ENCODE data around the gene DDX31. TPM values are rescaled to one million over a fixed set of nuclear protein-coding genes. Genes with fewer than 3 reads are reported as not detected.

The DDX31 gene
- total RNA-seq, 4 donors from 2014 or later = 6.1 to 30.1 (median 9.8) TPM

DNA sequence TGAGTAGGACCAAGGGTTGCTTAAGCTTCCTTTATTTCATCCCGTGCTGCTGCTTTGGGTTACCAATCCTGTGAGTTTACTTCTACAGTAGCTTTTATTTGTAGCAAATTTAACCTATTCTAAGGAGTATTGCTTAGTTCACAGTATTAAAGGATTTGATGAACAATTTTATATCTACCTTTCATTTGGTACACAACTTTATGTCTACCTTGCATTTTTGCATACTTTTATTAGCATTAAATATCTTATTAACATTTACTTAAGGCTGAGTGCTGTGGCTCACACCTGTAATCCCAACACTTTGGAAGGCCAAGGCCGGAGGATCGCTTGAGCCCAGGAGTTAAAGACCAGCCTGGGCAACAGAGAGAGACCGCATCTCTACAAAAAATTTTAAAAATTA is 4.7 kb upstream of the DDX31 start:
- WGBS, 2 donors (ENCODE audit: low coverage in 1 of 2) = 91 to 94% methylated on average over 4 of the region's 4 CpGs
- no peaks in the 10 kb centered on the region for H3K27me3 ChIP-seq
- intact Hi-C loops (cut with DNase I; ENCODE audit: low total_unique reads) (no loop called here), in situ Hi-C loops (cut with MboI; ENCODE audit: low pct_ligation_motif_present in 1 of 4, low pct_unique_long_range_greater_than_20kb in 1 of 4, low sequenced_read_pairs in 3 of 4) (no loop called here)
- H3K36me3 ChIP-seq = peaks cover 0 to 18% (median 8%) of the 10 kb centered on the region in 4 donors
- no peaks in the 10 kb centered on the region for H3K9me3 ChIP-seq
- peaks cover 13 to 29% (median 21%) of the 10 kb centered on the region in 4 donors for H3K4me1 ChIP-seq
- DNase-seq = no peak
- TF ChIP-seq POLR2A (IDR thresholded peaks at IDR 0.05) (no peak), EP300 (IDR thresholded peaks at IDR 0.05; ENCODE audit: low read depth) (no peak), POLR2AphosphoS5 (IDR thresholded peaks at IDR 0.05) (no peak)
- TF ChIP-seq, protein P1, sequence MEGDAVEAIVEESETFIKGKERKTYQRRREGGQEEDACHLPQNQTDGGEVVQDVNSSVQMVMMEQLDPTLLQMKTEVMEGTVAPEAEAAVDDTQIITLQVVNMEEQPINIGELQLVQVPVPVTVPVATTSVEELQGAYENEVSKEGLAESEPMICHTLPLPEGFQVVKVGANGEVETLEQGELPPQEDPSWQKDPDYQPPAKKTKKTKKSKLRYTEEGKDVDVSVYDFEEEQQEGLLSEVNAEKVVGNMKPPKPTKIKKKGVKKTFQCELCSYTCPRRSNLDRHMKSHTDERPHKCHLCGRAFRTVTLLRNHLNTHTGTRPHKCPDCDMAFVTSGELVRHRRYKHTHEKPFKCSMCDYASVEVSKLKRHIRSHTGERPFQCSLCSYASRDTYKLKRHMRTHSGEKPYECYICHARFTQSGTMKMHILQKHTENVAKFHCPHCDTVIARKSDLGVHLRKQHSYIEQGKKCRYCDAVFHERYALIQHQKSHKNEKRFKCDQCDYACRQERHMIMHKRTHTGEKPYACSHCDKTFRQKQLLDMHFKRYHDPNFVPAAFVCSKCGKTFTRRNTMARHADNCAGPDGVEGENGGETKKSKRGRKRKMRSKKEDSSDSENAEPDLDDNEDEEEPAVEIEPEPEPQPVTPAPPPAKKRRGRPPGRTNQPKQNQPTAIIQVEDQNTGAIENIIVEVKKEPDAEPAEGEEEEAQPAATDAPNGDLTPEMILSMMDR (IDR thresholded peaks at IDR 0.05) = no peak
- no peak overlapping the region for H3K27ac ChIP-seq
- H3K4me3 ChIP-seq = no peak overlapping the region

DNA sequence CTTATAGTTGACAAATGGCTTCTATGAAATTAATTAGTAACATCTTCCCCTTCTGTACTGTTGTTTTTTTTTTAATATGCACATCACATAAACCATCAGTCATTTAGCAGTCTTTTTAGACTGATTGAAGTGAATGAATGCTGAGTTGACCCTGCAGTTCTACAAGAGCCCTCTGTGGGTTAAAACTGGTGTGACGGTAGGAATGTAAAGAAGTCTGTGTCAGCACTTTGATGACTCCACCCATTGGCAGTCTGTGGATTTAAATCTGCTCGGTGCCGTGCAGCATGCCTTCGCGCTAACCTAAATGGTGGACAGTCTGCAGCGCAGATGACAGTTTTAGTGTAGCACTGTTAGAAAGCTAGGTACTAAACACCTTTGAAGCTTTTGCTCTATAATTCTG is 3.6 kb upstream of the DDX31 start:
- DNase-seq = no peak
- in situ Hi-C loops (cut with MboI; ENCODE audit: low pct_ligation_motif_present in 1 of 4, low pct_unique_long_range_greater_than_20kb in 1 of 4, low sequenced_read_pairs in 3 of 4) = no loop called here
- Histone ChIP-seq H3K27ac (no peak overlapping the region), H3K4me3 (no peak overlapping the region), H3K36me3 (peaks cover 0 to 6% (median 2%) of the 10 kb centered on the region in 4 donors), H3K9me3 (no peaks in the 10 kb centered on the region), H3K4me1 (peaks cover 13 to 36% (median 25%) of the 10 kb centered on the region in 4 donors), H3K27me3 (no peaks in the 10 kb centered on the region)
- WGBS, 2 donors (ENCODE audit: low coverage in 1 of 2) = 36% methylated on average over 6 of the region's 6 CpGs; no CpG with 5 or more reads in 1 of the 2 donors
- intact Hi-C loops (cut with DNase I; ENCODE audit: low total_unique reads) = no loop called here
- TF ChIP-seq EP300 (IDR thresholded peaks at IDR 0.05; ENCODE audit: low read depth) = no peak
- TF ChIP-seq, protein P1 (IDR thresholded peaks at IDR 0.05) = no peak
- TF ChIP-seq POLR2A (IDR thresholded peaks at IDR 0.05) = no peak

- no peaks in the 10 kb centered on the region for H3K27me3 ChIP-seq
- H3K36me3 ChIP-seq = no peaks in the 10 kb centered on the region
- 32 to 34% methylated on average over 5 of the region's 5 CpGs for WGBS, 2 donors (ENCODE audit: low coverage in 1 of 2)
- peaks cover 13 to 39% (median 25%) of the 10 kb centered on the region in 4 donors for H3K4me1 ChIP-seq
- H3K9me3 ChIP-seq = no peaks in the 10 kb centered on the region
- DNase-seq = no peak
- H3K27ac ChIP-seq = no peak overlapping the region
- in situ Hi-C loops (cut with MboI; ENCODE audit: low pct_ligation_motif_present in 1 of 4, low pct_unique_long_range_greater_than_20kb in 1 of 4, low sequenced_read_pairs in 3 of 4) = no loop called here
- no peak overlapping the region for H3K4me3 ChIP-seq
- intact Hi-C loops (cut with DNase I; ENCODE audit: low total_unique reads) = no loop called here
- TF ChIP-seq, protein P1 (IDR thresholded peaks at IDR 0.05) = no peak
- no peak for TF ChIP-seq POLR2A (IDR thresholded peaks at IDR 0.05)
Observed at GRCh38 chr9:132672413-132672690, 2.6 kb upstream of the DDX31 start.

DNA sequence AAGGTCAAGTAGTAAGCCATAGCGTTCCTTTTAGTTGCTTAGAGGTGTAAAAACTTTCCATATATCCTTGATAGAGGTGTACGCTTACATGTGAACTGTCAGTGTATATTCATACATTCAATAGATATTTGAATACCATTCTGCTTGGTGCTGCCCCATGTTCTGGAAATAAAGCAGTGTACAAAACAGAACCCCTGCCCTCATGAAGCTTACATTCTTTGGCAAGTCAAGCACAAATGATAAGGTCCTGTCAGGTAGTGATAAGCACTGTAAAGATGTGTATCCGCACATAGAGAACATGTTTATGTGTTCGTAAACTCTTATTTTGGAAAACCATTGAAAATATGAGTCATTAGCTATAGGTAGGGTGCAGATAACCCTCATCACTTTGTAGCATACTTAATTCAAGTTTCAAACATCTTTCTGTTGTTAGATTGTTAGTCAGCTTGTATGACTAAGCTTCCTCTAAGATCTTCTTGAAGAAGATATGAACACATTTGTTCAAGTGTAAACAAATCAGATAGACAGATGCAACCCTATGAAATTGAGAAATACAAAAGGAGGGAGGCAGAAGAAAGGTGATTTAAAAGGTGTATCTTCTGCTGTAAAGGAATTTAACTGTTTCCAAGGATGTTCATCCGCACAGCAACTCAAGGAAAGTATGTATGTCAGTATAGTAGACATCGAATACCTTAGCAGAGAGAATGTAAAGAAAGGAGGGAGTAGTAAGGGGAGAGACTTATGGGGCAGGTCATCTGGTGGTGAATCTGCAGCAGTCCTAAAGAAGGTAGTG is 2.0 kb upstream of the DDX31 start:
- in situ Hi-C loops (cut with MboI; ENCODE audit: low pct_ligation_motif_present in 1 of 4, low pct_unique_long_range_greater_than_20kb in 1 of 4, low sequenced_read_pairs in 3 of 4) = no loop called here
- peaks cover 13 to 39% (median 25%) of the 10 kb centered on the region in 4 donors for H3K4me1 ChIP-seq
- DNase-seq = no peak
- H3K27ac ChIP-seq = peak overlapping the region in 1 of 4 donors; percentile 95
- intact Hi-C loops (cut with DNase I; ENCODE audit: low total_unique reads) = no loop called here
- 88 to 94% methylated on average over 6 of the region's 6 CpGs for WGBS, 2 donors (ENCODE audit: low coverage in 1 of 2)
- H3K36me3 ChIP-seq = no peaks in the 10 kb centered on the region
- H3K27me3 ChIP-seq = no peaks in the 10 kb centered on the region
- no peaks in the 10 kb centered on the region for H3K9me3 ChIP-seq
- TF ChIP-seq, protein P1 (IDR thresholded peaks at IDR 0.05) = no peak
- TF ChIP-seq EP300 (IDR thresholded peaks at IDR 0.05; ENCODE audit: low read depth) (no peak), POLR2A (IDR thresholded peaks at IDR 0.05) (no peak), POLR2AphosphoS5 (IDR thresholded peaks at IDR 0.05) (no peak)
- peak overlapping the region in 2 of 4 donors; percentile 88 to 91 for H3K4me3 ChIP-seq
